Neural cell (in vitro differentiated cells): ENCODE results near the gene ADGRG7.

Experiments used
- EP300 ChIP-seq: fragments of 450-650 bp; conservative IDR thresholded peaks from 2 replicates; pipeline ENCODE4 v1.6.1; 2014; ENCODE audit warnings: antibody characterized with exemption, mild to moderate bottlenecking, moderate library complexity; ENCODE audit not compliant: poor library complexity, severe bottlenecking
- EZH2 ChIP-seq: fragments of 200-600, 300-800 bp; shearing (Covaris generic), sonication (generic); IDR thresholded peaks from 2 replicates; pipeline ENCODE4 v1.6.1; 2014; ENCODE audit warnings: antibody characterized with exemption, low read length, borderline replicate concordance, mild to moderate bottlenecking; ENCODE audit not compliant: insufficient read depth, poor library complexity, severe bottlenecking
- POLR2AphosphoS5 ChIP-seq: IDR thresholded peaks from 2 replicates; pipeline ENCODE4 v1.6.1; 2012
- RAD21 ChIP-seq: fragments of 450-650 bp; conservative IDR thresholded peaks from 2 replicates; pipeline ENCODE4 v1.6.1; 2014; ENCODE audit warnings: antibody characterized with exemption, mild to moderate bottlenecking, moderate library complexity
- SMC3 ChIP-seq: fragments of 450-650 bp; conservative IDR thresholded peaks from 2 replicates; pipeline ENCODE4 v1.6.1; 2014; ENCODE audit warnings: antibody characterized with exemption, mild to moderate bottlenecking, moderate library complexity; ENCODE audit not compliant: poor library complexity
- TF ChIP-seq, protein P1 (sequence below): fragments of 450-650 bp; IDR thresholded peaks from 2 replicates; pipeline ENCODE4 v1.5.1; 2014; ENCODE audit warnings: antibody characterized with exemption, mild to moderate bottlenecking, moderate library complexity; ENCODE audit not compliant: poor library complexity, severe bottlenecking
- TF ChIP-seq, protein P2 (sequence below): IDR thresholded peaks from 2 replicates; pipeline ENCODE4 v1.6.1; 2012; ENCODE audit warnings: borderline replicate concordance

DNA sequence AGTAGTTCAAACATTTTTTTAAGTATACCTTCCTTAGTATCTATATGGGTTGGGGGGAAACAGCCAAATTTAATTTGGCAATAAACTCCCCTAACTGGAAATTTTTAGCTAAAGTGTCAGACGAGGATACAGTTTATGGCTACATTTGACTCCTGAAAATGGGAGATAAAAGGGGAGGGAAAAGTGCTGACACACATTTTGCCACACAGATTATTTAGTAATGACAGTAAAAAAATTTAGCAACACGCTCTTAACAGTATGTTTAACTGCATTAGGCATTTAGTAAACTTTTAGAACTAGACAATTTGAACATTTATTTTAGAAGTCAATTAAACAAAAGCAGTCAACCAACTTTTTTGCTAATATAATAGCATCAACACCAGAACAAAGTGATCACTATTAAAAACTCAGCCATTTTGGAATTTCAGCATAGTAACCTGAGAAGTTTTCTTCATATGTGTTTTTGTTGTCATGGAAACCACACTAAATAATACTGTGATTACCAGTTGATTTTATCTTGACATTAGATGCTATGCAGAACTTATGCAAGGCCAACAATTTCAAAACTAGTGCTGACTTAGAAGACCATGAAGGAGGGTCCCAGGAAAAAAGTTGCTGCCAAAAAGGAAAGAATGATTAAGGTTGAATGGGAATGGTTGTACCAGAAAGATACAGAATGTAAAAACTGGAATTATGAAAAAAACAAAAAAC lies 52.9 kb downstream of the ADGRG7 start:
- TF ChIP-seq, protein P1, sequence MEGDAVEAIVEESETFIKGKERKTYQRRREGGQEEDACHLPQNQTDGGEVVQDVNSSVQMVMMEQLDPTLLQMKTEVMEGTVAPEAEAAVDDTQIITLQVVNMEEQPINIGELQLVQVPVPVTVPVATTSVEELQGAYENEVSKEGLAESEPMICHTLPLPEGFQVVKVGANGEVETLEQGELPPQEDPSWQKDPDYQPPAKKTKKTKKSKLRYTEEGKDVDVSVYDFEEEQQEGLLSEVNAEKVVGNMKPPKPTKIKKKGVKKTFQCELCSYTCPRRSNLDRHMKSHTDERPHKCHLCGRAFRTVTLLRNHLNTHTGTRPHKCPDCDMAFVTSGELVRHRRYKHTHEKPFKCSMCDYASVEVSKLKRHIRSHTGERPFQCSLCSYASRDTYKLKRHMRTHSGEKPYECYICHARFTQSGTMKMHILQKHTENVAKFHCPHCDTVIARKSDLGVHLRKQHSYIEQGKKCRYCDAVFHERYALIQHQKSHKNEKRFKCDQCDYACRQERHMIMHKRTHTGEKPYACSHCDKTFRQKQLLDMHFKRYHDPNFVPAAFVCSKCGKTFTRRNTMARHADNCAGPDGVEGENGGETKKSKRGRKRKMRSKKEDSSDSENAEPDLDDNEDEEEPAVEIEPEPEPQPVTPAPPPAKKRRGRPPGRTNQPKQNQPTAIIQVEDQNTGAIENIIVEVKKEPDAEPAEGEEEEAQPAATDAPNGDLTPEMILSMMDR: no peak
- TF ChIP-seq EZH2: no peak
- no peak for TF ChIP-seq POLR2AphosphoS5
- TF ChIP-seq SMC3: no peak
- TF ChIP-seq, protein P2, sequence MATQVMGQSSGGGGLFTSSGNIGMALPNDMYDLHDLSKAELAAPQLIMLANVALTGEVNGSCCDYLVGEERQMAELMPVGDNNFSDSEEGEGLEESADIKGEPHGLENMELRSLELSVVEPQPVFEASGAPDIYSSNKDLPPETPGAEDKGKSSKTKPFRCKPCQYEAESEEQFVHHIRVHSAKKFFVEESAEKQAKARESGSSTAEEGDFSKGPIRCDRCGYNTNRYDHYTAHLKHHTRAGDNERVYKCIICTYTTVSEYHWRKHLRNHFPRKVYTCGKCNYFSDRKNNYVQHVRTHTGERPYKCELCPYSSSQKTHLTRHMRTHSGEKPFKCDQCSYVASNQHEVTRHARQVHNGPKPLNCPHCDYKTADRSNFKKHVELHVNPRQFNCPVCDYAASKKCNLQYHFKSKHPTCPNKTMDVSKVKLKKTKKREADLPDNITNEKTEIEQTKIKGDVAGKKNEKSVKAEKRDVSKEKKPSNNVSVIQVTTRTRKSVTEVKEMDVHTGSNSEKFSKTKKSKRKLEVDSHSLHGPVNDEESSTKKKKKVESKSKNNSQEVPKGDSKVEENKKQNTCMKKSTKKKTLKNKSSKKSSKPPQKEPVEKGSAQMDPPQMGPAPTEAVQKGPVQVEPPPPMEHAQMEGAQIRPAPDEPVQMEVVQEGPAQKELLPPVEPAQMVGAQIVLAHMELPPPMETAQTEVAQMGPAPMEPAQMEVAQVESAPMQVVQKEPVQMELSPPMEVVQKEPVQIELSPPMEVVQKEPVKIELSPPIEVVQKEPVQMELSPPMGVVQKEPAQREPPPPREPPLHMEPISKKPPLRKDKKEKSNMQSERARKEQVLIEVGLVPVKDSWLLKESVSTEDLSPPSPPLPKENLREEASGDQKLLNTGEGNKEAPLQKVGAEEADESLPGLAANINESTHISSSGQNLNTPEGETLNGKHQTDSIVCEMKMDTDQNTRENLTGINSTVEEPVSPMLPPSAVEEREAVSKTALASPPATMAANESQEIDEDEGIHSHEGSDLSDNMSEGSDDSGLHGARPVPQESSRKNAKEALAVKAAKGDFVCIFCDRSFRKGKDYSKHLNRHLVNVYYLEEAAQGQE: no peak
- TF ChIP-seq EP300: no peak
- no peak for TF ChIP-seq RAD21
